ENCODE results near the gene FNDC4.

GRCh38 chr2:27497288-27497627 is 2.3 kb upstream of the FNDC4 start:
- no peak for TF ChIP-seq POLR2AphosphoS5 (IDR thresholded peaks at IDR 0.05; ENCODE audit: borderline replicate concordance, low read depth, low read length)
- TF ChIP-seq EZH2 (IDR thresholded peaks at IDR 0.05) = no peak
- no peak for TF ChIP-seq FOXP2 (optimal IDR thresholded peaks at IDR 0.05; ENCODE audit: control extremely low read depth, extremely low read length, insufficient read depth)
